ENCODE results near the gene RSPO4.

The RSPO4 gene

DNA sequence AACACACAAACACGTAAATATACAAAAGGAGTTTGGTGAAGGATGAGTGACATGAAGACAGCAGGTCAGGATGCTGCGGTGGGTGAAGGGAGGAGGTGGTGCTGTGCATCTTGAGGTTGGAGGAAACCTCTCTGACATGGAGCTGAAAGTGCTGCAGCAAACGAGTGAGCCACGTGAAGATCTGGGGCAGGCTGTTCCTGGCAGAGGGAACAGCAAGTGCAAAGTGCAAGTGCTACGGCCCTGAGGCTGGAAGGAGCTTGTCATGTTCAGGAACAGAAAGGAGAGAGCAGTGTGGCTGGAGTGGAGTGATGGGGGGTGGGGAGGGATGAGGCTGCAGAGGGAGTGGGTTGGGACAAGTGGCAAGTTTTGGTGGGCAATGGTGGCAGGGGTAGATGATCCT lies 61.2 kb downstream of the RSPO4 start:
- DNase-seq, result no peak

DNA sequence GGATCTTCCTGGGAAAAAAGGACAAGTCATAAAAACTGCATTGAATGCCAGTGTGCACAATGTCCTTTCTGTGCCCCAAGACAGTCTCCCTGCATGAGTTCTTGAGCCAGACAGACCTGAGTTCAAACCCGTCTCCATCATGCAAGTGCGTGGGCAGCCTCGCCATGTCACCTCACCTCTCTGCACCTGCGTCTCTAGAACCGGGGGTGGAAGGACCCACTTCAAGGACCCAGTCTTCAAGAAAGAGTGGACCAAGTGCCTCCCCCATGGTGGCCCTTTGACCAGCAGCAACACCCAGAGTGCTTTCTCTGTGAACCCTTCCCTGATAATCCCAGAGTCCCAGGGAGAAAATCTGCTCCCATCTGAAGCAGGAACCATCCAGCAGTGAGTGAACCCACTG lies 62.5 kb downstream of the RSPO4 start:
- DNase-seq, result no peak

DNA sequence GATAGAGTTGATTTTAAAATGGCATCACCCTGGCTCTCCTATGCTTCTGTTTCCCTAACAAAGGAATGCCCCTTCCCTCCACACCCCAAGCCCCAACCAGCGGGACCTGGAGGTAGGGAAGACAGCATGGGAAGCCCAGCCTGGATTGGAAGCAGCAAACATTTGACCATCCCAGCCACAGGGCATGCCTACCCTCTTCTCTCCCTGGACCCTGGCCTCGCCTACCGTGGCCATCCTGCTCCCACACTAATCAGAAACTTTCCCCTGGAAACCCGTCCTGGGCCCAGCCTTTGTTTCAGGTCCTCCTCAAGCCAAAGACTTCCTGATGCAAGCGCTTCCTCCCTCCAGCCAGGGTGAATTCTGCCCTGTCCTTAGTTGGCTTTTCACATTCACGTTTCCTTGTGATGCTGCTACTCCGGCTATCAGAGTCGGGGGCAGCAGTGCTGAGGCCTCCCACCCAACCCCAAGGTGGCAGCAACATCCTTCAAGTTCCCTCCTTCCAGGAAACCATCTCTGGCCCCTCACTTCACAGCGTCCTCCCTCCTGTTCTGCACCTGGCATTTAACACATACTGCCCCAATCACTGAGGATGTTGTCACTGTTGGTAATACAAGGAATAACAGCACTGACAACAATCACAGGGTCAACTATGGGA lies 67.8 kb downstream of the RSPO4 start:
- DNase-seq, result no peak

DNA sequence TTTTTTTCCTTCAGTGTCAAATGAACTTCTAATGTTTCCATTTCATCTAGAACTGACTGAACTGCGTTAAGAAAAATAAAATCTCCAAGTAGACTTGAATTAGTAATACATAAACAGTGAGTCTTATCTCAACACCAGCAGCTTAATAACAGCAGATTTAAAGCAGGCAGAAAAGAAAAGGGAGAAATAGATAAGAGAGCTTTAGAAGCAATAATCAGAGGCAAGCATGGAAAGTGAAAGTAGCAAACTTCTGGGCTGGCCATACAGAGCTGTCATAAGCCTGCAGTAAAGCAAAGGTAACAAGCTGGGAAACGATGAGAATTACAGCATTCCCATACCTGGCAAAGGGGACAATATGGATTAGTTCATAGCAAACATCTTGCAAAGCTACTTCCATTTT lies 69.1 kb downstream of the RSPO4 start:
- no peak for DNase-seq

DNA sequence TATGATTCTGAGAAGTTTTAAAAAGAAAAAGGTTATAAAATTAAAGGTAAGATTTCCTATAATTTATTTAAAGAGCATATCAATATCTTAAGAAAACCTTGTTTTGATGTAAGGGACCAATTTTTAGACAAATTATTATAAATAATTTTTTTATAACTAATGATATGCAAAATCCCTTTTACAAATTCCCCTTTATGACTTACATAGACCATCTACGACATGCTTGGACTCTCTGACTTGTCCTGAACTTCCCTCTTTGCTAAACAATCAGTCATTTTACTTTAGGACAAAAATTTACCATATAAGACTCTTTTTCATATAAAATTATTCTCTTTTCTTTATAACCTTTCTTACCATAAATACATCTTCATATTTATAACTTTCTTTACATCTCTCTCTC lies 70.7 kb downstream of the RSPO4 start:
- DNase-seq, result no peak

DNA sequence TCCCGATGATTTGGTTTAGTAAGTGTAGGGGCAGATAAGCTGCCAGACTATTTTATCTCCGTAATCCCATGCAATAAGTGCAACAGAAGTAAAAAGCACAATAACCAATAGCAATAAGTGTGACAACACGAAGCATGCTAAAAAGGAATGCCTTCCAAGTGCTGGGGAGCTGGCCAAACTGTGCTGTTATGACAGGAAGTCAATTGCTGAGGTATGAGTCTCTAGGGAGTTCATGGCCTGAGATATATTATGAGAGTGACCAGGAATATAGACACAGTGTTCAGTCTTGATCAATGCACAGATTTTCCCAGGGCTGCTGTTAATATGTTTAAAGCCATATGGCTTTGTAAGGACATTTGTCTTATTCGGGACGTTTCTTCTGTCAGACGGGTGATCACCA lies 75.4 kb downstream of the RSPO4 start:
- DNase-seq, result no peak

DNA sequence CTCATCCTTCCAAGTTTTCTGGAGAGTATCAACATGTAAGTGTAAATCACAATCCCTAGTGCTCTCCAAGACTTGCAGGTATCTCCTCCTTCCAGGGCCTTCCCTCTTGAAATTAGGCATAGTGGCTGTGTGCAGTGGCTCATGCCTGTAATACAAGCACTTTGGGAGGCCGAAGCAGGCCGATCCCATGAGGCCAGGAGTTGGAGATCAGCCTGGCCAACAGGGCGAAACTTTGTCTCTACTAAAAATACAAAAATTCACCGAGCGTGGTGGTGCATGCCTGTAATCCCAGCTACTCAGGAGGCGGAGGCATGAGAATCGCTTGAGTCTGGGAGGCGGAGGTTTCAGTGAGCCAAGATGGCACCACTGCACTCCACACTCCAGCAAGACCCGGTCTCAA lies 76.6 kb downstream of the RSPO4 start:
- no peak for DNase-seq

DNA sequence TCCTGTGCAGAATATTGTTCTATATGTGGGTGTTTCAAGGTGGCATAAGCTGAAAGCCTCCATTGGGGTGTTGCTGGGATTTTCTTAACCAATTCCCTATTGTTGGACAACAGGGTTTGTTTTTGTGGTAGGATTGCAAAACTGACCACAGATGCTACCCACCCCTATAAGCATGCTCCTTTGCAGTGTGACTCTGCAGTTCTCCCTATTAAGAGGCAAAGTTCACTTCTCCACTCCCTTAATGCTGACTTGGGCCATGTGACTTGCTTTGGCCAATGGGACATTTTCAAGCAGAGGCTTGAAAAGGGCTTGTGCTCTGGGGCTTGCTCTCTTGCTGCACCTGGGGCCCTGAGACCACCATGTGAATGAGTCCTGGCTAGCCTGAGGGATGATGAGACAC lies 77.5 kb downstream of the RSPO4 start:
- no peak for DNase-seq

DNA sequence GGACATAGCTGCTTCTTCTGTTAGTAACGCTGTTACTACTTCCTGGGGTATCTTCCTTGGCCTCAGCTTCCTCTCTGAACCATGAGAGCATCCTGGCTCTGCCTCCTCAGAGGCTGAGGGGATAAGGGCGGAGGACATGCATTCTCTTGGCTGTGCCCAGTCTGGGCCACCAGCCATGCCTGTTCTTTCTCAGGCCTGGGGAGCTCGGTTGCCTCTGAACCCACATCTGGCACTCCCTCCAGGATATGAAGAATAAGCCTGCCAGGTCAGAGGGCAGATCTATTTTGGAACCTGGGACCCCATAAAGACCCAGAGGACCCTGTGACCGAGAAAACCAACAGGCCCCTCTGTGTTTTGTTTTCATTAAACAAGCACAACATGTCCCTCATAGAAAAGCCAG lies 79.3 kb downstream of the RSPO4 start:
- no peak for DNase-seq

DNA sequence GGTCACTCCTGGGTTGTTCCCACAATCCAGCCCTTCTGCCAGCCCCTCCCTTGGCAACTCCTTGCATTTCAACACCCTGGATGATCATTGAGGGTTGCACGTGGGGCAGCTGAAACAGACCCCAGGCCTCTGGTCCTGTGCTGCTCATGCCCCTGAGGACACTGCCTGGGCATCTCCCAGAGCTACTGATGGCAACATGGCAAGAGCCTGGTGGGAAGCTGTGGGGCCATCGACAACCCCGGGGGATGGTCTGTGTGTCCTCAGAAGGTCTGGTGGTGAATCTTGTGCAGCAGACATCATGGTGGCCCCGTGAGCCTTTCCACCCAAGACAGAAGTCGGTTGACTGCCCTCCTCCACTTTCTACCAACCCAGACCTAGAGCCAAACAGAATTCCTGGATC lies 81.0 kb downstream of the RSPO4 start:
- no peak for DNase-seq

DNA sequence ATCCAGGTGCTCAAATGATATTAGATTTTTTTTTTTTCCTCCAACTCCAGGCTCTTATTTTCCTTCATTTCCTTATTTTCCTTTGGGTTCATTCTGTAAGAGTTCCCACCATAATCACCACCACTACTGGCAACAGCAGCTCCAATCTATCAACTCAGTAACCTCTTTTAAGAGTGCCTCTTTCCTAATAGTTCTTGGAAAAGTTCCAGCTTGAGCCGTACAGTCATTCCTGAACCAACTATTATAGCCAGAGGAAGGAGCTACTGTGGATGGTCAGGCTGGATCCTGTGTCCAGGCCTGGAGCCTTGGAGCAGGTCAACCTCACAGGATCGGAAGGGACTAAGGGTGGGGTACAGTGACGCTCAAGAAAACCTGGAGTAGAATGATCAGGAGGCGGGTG lies 81.8 kb downstream of the RSPO4 start:
- DNase-seq, result no peak

DNA sequence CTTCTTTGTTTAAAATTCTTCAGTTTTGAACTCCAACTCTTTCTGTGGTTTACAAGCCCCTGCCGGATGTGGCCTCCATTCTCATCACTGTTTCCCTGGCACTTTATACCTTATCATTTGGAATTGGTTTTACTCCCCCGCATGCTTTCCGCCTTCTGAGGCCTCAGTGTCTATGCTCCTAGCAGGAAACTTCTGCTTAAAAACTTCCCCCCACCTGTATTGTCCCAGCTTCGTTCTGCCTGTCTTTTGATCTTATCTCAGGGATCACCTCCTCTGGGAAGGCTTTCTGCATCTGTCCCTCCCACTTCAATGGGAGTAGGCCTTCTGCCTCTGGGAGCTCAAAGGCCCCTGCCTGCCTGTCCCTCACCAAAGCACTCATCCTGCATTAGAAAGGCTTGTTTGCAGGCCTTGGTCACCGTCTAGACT lies 82.6 kb downstream of the RSPO4 start:
- no peak for DNase-seq

DNA sequence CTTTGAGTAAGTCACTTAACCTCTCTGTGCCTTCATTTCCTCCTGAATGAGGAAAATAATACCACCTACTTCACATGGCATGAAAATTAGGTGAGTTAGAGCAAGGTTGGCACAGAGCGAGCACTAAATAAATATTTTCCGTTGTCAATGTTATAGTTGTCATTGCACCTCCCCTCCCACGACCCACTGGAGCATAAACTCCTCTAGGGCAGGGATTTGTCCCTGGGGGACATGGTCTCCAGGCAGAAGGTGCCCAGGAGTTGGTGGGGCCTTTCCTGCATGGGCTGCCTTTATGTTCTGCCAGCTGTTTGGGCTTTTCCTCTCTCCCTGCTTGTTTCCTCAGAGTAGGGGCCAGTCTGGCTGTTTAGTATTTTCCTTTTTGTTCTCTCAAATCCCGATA lies 84.7 kb downstream of the RSPO4 start:
- no peak for DNase-seq

DNA sequence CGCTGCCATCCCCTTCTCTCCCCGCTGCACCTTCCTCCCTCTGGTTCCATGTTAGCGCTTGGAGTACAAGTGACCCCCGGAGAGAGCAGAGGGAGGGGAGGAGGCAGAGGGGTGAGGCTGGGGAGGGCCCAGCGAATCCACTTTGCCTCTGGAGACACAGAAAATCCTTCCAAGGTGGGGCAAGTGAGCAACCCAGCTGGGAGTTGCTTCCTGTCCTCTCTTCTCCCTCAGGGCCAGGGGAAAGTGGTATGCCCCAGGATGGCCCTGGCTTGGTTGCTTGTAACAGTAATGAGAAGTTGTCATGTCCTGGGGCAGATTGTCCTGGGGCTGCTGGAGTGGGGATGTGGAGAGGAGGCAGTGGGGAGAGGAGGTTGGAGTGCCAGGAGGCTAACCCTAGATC lies 85.3 kb downstream of the RSPO4 start:
- no peak for DNase-seq

DNA sequence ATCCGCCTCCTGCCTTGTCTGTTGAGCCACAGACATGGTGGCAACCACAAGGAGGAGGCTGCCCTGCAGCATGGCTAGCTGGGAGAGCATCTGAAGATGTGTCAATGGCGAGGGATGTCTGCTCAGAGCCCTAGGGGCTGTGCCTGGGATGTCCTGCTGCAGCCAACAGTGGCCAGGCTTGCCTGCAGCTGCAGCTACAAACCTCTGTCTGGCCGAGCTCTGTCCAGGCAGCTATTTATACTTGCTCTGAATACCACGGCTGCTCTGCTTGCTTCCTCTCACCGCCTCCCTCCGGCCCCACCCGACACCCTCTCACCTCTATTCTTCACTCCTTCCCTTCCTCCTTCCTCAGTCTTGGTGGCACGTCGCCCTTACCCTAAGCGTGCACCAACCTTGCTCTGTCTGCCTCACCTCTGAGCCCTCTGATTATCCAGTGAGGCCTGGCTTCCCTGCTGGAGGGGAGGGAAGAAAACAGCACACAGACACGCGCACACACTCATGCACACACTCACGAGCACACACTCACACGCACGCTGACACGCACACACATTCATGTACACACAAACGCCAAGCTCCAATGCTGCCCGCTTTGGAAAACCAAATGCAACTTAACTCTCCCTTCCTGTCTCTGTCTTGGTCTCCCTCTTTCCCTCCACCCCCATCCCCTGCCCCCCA lies 85.8 kb downstream of the RSPO4 start, which contains the start of gene ANGPT4:
ANGPT4 (minus strand) TSS at position 210 of the 675 bp plus-strand sequence; CDS start at position 90, 120 bp downstream.
- no peak for DNase-seq

DNA sequence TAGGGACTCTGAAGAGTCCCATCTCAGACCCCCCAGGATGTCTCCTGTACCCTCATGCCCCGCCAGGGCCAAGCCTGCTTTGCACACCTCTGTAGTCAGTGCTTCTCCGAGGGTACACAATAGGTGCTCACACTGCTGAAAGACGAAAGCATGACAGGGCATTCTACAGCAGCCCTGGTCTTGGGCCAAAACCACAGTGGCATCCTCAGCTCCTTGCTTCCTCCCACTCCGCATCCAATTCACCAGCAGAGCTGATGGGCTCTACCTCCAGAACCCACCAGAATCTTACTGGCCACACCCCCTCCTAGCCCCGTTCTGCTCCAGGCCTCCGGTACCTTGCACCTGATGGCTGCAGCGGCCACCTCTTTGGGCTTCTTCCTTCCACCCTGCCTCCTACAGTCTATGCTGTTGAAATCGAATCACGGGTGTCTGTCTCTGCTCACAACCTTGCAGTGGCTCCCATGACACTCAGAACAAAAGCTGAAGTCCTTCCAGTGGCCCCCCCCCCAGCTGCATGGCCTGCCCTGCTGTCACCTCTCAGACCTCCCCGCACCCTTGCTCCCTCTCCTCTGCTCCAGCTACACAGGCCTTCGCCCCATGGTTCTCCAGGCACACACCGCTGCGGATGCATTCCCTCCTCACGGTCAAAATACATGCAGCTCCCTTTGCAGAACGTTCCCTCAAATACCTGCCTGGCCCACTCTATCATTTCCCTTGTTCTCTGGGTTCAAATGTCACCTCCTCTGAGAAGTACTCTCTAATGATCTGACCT lies 87.2 kb downstream of the RSPO4 start:
- no peak for DNase-seq

DNA sequence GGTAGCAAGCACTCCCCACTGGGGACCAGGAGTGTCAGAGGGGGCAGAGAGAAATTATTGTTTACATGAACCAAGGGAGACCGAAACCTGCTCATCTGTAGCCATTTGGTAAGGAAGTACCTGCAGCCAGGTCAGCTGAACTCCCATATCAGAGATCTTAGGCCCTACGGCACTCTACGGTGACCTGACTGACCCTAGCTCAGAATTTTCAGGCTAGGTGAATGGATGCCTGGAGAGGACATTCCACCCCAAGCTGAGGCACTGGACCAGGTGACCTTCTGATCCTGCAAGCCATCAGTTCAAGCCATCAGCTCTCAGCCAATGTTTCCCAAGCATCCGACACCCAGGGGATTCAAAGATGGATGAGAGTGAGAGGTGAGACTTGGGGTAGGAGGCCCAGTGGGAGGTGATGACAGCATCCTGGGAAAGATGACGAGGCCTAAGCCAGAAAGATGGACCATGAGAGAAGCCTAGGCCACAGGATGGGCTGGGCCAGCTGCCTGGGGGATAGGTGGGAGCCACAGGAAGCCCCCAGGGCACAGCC lies 88.7 kb downstream of the RSPO4 start:
- no peak for DNase-seq

DNA sequence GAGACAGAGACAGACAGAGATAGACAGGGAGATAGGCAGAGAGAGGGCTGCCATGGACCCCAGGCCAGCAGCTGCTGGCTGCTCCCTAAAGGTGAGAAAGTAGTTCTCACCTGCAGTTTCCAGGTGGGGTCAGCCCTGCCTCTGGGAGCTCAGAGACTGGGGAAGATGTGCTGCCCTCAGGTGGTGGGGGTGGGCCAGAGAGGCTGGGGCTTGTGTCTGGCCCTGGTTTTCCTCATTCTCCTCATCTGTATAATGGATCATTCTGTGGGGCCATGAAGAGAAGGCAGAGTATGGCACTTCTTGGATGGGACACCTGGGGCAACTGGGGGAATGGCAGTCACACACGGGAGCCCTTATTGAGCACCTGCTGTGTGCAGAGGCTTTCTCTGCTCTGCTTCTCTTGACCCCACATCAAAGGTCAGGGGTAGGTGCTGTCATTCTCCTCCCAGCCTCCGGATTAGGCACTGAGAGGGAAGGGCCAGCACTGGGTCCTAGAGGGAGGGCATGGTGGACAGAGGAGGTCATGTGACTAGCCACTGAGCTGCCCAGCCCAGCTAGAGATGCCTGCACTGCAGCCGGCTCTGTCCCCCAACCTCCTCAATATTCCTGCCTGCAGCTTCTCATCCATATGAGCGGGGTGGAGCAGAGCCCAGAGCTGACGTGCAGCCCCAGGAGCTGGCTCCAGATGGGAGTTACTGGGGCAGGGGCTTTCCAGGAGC lies 90.1 kb downstream of the RSPO4 start:
- no peak for DNase-seq

DNA sequence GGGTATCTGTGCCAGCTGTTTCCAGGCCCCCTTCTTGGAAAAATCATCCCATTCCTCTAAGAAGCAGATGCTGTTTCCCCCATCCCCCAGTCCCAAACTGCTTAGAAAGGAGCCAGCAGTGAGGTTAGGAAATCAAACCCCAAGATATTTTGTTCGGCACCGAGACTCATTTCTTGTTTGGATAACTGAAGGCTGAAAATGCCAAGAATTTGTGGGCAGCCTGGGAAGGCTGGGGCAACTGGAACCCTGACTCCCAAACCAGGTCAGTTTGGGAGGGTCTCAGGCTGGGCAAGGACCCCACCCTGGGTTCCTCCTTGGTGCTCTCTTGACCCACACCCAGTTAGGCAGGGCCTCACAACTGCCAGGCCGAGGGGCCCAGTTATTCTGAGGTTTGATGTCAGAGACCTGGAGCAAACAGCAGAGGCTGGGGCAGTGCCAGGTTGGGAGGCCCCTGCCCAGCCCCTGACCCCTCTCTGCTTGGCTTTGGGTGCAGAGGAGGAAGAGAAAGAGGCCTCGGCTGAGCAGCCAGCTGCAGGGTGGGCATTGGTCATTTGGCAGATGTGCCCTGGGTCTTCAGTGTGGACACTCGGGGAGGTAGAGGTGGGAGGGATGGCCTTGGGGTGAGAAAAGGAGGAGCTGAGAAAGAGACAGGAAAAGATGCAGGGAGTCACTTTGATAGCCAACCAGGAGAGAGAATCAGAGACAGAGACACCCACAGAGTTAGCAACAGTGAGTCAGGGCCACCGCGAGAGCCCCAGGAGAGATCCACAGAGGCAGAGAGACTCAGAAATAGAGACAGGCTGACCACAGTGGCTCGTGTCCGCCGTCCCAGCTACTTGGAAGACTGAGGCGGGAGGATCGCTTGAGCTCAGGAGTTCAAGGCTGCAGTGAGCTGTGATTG lies 91.0 kb downstream of the RSPO4 start:
- DNase-seq, result no peak

DNA sequence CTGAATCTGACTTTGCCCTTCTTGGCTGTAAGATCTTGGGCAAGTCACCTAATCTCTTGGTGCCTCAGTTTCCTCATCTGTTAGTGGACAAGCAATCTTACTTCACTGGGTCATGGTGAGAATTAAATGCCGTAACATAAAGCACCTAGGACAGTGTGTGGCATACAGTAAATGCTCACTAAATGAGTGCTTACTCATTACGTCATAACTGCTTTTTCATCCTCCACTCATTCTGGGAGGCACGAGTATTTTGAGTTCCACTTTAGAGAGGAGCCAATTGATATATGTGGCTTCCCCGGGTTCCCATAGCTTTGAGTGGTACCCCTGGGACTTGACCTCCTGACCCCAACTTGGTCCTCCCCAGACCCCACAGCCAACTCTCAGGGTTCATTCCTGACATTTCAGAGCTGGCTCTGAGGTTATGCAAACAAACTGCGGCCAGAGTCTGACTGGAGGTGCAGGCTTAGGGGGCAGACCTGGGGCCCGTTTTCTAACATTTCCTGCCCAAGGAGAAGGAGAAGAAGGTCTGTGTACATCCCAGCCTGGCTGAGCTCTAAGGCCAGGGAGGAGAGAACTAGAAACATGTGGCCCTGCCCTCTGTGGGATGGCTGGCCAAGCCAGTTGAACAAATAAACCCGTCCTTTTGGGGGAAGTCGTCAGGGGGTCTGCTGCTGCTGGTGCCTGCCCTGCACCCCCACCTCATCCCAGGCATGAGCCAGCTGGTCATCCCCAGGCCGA lies 91.8 kb downstream of the RSPO4 start:
- no peak for DNase-seq

DNA sequence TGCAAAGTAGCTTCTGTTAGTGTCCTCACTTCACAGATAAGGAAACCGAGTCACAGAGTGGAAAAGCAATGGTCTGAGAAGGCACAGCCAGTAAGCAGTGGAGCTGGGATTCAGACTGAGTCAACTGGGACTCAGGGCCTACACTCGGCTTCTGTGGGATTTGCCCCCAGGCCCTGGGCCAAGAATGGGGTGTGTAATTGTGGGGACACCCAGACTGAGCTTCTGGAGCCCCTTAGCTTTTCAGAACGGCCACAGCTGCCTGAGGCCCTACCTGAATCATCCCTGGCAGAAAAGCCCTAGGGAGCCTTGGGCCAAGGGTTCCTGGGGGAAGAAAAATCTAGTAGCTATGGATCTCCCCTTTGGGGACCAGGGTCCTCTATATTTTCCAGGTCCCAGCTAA lies 92.5 kb downstream of the RSPO4 start:
- no peak for DNase-seq
